PC-9 (cell line): ENCODE data around the gene MOGAT2. TPM values are rescaled to one million over a fixed set of nuclear protein-coding genes. Genes with fewer than 3 reads are reported as not detected.

ENCODE experiments used
- BruUV-seq: library from RNA; stranded (reverse); fragments of 400-500 nt; replicated peaks from 2 replicates; lab custom pipeline; 2021; lab: Mats Ljungman, UMichigan
- CTCF ChIA-PET: fragments of 300-600 bp; sonication (Branson Sonifier 250); formaldehyde crosslinking; loops from one replicate; lab custom pipeline; 2022; ENCODE audit warnings: antibody characterized with exemption; lab: Charles Lee
- POLR2A ChIA-PET: fragments of 300-600 bp; sonication (Branson Sonifier 250); formaldehyde crosslinking; loops from one replicate; lab custom pipeline; 2022; ENCODE audit warnings: antibody characterized with exemption; ENCODE audit not compliant: unreplicated experiment; lab: Charles Lee
- DNase-seq, 2 experiments: peaks; one replicate each; pipeline versions ENCODE4 v3.0.0 to v3.0.0-alpha.2; 2015 to 2022; ENCODE audit warnings: mixed read lengths in 1 of 2
- H2AFZ ChIP-seq: fragments of 200-600 bp; sonication (generic); 2 replicates; pipeline ENCODE4 v1.8.1; 2017; ENCODE audit warnings: antibody characterized with exemption
- H3F3A ChIP-seq: fragments of 200-600 bp; sonication (generic); 2 replicates; pipeline ENCODE4 v1.8.1; 2017; ENCODE audit warnings: antibody characterized with exemption, mild to moderate bottlenecking, low read depth; ENCODE audit not compliant: insufficient read depth
- H3K27ac ChIP-seq: fragments of 200-600 bp; sonication (generic); 2 replicates; pipeline ENCODE4 v1.6.1; 2016; ENCODE audit warnings: mixed run types
- H3K27me3 ChIP-seq: fragments of 200-600 bp; sonication (generic); 2 replicates; pipeline ENCODE4 v1.6.1; 2016; ENCODE audit warnings: low read depth, mixed run types; ENCODE audit not compliant: insufficient read depth
- H3K36me3 ChIP-seq: fragments of 200-600 bp; sonication (generic); 2 replicates; pipeline ENCODE4 v1.6.1; 2016; ENCODE audit warnings: low read depth, mixed run types
- H3K4me1 ChIP-seq: fragments of 200-600 bp; sonication (generic); replicated peaks from 2 replicates; pipeline ENCODE4 v1.6.1; 2016; ENCODE audit warnings: mixed run types; ENCODE audit not compliant: insufficient read depth
- H3K4me2 ChIP-seq: fragments of 200-600 bp; sonication (generic); 2 replicates; pipeline ENCODE4 v1.6.1; 2017; ENCODE audit warnings: mixed run types
- H3K4me3 ChIP-seq: fragments of 200-600 bp; sonication (generic); 2 replicates; pipeline ENCODE4 v1.6.1; 2016; ENCODE audit warnings: mixed run types
- H3K79me2 ChIP-seq: fragments of 200-600 bp; sonication (generic); 2 replicates; pipeline ENCODE4 v1.6.1; 2017; ENCODE audit warnings: low read depth, mixed run types
- H3K9me2 ChIP-seq: fragments of 200-600 bp; sonication (generic); 2 replicates; pipeline ENCODE4 v1.8.1; 2017; ENCODE audit warnings: mild to moderate bottlenecking; ENCODE audit not compliant: insufficient read depth
- H3K9me3 ChIP-seq: fragments of 200-600 bp; sonication (generic); 2 replicates; pipeline ENCODE4 v1.8.1; 2016; ENCODE audit warnings: low read depth; ENCODE audit not compliant: insufficient read depth
- H4K20me1 ChIP-seq: fragments of 200-600 bp; sonication (generic); 2 replicates; pipeline ENCODE4 v1.8.1; 2017; ENCODE audit not compliant: insufficient read depth
- EZH2 ChIP-seq: fragments of 200-600 bp; sonication (generic); IDR thresholded peaks from 2 replicates; pipeline ENCODE4 v1.8.0; 2017; ENCODE audit warnings: antibody characterized with exemption, low read depth
- intact Hi-C: fragments of 100-400 bp; cut with micrococcal nuclease; formaldehyde crosslinking; loops from one replicate; pipeline ENCODE4 v1.10.0; 2022; ENCODE audit not compliant: unreplicated experiment
- total RNA-seq: library from RNA; stranded (reverse); gene quantifications from 2 replicates; pipeline ENCODE4 v1.2.3, GENCODE V29; 2021
- TF ChIP-seq, protein P1 (sequence below): fragments of 200-600 bp; sonication (generic); conservative IDR thresholded peaks from 2 replicates; pipeline ENCODE4 v1.6.1; 2017; ENCODE audit warnings: mixed run types, antibody characterized with exemption, mild to moderate bottlenecking, moderate library complexity

The MOGAT2 gene
- total RNA-seq, 1 experiment from 2014 or later = not detected

DNA sequence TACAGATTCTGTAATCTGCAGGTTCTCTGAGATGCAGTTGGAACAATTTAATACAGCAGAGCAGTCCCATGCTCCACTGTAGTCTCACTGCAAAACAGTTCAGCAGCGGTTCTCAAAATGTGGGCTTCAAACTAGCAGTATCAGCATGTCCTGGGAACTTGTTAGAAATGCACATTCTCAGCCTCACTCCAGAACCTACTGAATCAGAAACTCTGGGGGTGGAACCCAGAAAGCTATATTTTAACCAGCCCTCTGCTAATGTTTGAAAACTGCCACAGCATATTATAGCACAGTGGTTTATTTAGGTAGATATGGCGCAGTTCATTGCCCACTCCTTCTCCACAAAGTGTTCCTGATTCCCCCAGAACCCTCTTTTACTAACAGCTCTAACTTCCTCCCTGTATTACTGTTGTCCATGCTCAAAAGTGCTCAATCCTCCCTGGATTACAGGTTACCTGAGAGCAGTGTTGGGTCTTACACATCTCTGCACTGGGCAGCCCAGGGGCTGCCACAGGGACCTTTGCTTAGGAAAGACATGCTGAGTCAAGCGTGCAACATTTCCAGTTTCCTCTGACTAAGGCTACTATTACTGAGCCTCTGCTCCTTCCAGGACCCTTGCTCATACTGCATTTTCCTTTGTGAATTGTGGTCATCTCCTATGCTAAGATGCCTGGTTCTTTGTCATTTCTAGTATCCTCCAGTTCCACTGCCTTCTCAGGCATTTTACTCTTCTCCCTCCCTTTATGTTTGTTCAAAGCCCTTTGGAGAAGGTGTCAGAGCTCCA lies 43.3 kb downstream of the MOGAT2 start:
- H3K4me3 ChIP-seq = no peak overlapping the region
- H3F3A ChIP-seq = peaks cover 28% of the 10 kb centered on the region
- ChIA-PET CTCF (no interaction called here), POLR2A (no interaction called here)
- no peaks in the 10 kb centered on the region for H3K9me3 ChIP-seq
- no peaks in the 10 kb centered on the region for H4K20me1 ChIP-seq
- TF ChIP-seq, protein P1, sequence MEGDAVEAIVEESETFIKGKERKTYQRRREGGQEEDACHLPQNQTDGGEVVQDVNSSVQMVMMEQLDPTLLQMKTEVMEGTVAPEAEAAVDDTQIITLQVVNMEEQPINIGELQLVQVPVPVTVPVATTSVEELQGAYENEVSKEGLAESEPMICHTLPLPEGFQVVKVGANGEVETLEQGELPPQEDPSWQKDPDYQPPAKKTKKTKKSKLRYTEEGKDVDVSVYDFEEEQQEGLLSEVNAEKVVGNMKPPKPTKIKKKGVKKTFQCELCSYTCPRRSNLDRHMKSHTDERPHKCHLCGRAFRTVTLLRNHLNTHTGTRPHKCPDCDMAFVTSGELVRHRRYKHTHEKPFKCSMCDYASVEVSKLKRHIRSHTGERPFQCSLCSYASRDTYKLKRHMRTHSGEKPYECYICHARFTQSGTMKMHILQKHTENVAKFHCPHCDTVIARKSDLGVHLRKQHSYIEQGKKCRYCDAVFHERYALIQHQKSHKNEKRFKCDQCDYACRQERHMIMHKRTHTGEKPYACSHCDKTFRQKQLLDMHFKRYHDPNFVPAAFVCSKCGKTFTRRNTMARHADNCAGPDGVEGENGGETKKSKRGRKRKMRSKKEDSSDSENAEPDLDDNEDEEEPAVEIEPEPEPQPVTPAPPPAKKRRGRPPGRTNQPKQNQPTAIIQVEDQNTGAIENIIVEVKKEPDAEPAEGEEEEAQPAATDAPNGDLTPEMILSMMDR = no peak
- no peak for TF ChIP-seq EZH2
- H3K27me3 ChIP-seq = no peaks in the 10 kb centered on the region
- H3K4me1 ChIP-seq = peaks cover 45% of the 10 kb centered on the region
- H2AFZ ChIP-seq = no peak overlapping the region
- intact Hi-C loops = no loop called here
- H3K9me2 ChIP-seq = no peaks in the 10 kb centered on the region
- H3K79me2 ChIP-seq = no peaks in the 10 kb centered on the region
- peak in 1 of 2 experiments; percentile 52 for DNase-seq
- H3K4me2 ChIP-seq = peak overlapping the region; percentile 37
- H3K27ac ChIP-seq = peak overlapping the region; percentile 36
- no TSS peak for BruUV-seq
- no peaks in the 10 kb centered on the region for H3K36me3 ChIP-seq

DNA sequence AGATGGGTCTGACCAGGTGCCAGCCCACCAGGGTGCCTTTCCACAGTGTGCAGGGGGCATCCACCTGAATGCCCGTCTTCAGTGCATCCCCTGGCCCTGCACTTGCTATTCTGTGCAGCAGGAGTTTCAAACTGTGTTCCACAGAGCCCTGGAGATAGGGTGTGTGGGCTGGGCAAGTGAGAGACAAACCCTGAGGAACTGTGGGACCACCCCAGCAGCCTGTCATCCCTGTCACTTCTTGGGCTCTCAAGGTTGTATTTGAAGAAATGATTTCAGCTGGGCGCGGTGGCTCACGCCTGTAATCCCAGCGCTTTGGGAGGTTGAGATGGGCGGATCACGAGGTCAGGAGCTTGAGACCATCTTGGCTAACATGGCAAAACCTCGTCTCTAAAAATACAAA lies 44.5 kb downstream of the MOGAT2 start:
- Histone ChIP-seq H2AFZ (no peak overlapping the region), H3K9me2 (no peaks in the 10 kb centered on the region), H3K9me3 (no peaks in the 10 kb centered on the region), H3K36me3 (no peaks in the 10 kb centered on the region), H3K79me2 (no peaks in the 10 kb centered on the region), H3K4me1 (peaks cover 45% of the 10 kb centered on the region), H3K27me3 (no peaks in the 10 kb centered on the region), H4K20me1 (no peaks in the 10 kb centered on the region), H3F3A (peaks cover 28% of the 10 kb centered on the region), H3K4me2 (no peak overlapping the region), H3K4me3 (no peak overlapping the region), H3K27ac (no peak overlapping the region)
- DNase-seq = no peak
- no peak for TF ChIP-seq EZH2
- TF ChIP-seq, protein P1 = no peak
- intact Hi-C loops = no loop called here
- BruUV-seq = no TSS peak
- POLR2A ChIA-PET = interaction anchor here (0.7 kb wide), 1 partner anchor 374 kb away, joined by 11 read pairs; no protein-coding TSS in a partner anchor
- CTCF ChIA-PET = no interaction called here

DNA sequence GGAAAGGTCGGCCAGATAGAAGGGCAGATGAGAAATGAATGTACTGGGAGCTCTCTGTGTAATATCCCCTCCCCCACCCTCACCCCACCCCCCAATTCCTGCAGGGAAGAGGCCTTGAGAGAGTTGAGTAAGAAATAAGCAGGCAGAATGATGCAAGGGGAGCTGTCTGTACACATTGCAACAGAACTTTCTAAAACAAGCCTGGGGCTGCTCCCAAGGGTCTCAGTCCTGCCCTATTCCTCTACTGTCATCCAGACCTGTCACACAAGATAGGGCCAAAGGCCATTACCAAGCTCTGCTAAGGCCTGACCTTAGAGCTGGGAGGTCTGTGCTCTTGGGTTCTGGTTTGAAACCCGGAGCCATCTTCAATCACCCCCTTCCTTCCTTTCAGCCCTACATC lies 45.2 kb downstream of the MOGAT2 start:
- CTCF ChIA-PET = no interaction called here

More for the DNA sequence above, 45.2 kb downstream of the MOGAT2 start:
- H3K4me3 ChIP-seq = no peak overlapping the region
- intact Hi-C loops = no loop called here
- no peaks in the 10 kb centered on the region for H4K20me1 ChIP-seq
- H3K4me2 ChIP-seq = peak overlapping the region; percentile 30
- peak overlapping the region; percentile 38 for H3K27ac ChIP-seq
- POLR2A ChIA-PET = no interaction called here
- H2AFZ ChIP-seq = no peak overlapping the region
- H3K27me3 ChIP-seq = no peaks in the 10 kb centered on the region
- no TSS peak for BruUV-seq
- TF ChIP-seq, protein P1 = no peak
- no peak for TF ChIP-seq EZH2
- no peaks in the 10 kb centered on the region for H3K9me2 ChIP-seq
- H3K79me2 ChIP-seq = no peaks in the 10 kb centered on the region
- H3K4me1 ChIP-seq = peaks cover 49% of the 10 kb centered on the region
- peaks cover 28% of the 10 kb centered on the region for H3F3A ChIP-seq
- H3K9me3 ChIP-seq = no peaks in the 10 kb centered on the region
- DNase-seq = peak in 1 of 2 experiments; percentile 70
- H3K36me3 ChIP-seq = no peaks in the 10 kb centered on the region
